Hematopoietic multipotent progenitor cell (in vitro differentiated cells): Measurements from ENCODE around the gene TPRG1L. TPM values are rescaled to one million over a fixed set of nuclear protein-coding genes. Genes with fewer than 3 reads are reported as not detected.

ENCODE experiments used
- DNase-seq, 3 donors: peaks; one replicate each; pipeline ENCODE4 v3.0.0-alpha.2; 2011 to 2015; ENCODE audit warnings: low read depth in 2 of 3, low spot score in 2 of 3
- total RNA-seq: library from RNA; depleted of rRNA; stranded (reverse); fragments of >200 nt; gene quantifications from one replicate; pipeline ENCODE4 v1.2.3, GENCODE V29; 2012

The TPRG1L gene
- total RNA-seq, 1 donor, result 18.9 TPM

DNA sequence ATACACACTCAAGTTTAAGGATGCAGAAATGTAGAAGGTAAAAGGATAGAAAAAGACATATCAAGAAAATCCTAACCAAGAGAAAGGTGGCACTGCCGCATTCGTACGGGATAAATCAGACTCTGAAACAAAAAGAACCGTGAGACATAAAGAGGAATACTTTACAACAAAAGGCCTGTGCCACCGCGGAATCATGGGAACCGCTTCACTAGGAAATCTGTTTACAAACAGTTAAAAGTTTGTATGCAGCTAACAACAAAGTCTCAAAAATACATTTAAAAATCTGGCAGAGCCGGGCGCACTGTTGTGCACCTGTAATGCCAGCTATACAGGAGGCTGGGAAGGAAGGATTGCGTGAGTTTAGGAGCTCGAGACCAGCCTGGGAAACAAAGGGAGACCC is 17.0 kb downstream of the TPRG1L start:
- no peak for DNase-seq

DNA sequence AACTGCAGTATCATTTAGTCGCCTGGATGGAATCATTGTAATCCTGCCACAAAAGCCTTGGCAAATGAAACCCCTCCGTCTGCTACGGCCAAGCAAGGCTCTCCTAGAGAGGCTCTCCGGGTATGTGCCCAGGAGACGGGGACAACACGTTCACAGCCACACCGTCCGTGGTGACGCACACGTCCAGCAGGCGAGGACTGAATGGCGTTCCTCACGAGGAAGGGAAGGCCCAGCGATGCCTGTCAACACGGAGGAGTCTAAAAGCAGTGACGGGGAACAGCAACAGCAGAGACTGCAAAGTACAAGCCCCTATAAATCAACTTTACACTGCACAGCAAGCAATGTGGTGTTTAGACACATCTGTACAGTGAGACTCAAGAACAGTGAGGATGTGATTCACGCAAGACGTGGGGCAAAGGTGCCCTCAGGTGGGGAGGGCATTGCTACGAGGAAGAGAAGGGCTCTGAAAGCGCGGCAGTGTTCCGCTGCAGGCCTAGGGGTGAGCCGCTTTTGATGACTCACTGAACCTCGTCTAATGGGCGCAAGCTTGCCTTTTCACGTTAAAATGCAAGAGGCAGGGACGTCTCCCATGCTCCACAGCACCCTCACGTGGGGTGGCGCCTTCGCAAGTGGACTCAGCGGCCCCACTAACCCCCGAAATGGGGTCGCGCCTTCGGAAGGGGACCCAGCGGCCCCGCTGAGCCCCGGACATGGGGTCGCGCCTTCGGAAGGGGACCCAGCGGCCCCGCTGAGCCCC is 18.3 kb downstream of the TPRG1L start:
- DNase-seq, result no peak

GRCh38 chr1:3644273-3644672 is 19.5 kb downstream of the TPRG1L start:
- no peak for DNase-seq

DNA sequence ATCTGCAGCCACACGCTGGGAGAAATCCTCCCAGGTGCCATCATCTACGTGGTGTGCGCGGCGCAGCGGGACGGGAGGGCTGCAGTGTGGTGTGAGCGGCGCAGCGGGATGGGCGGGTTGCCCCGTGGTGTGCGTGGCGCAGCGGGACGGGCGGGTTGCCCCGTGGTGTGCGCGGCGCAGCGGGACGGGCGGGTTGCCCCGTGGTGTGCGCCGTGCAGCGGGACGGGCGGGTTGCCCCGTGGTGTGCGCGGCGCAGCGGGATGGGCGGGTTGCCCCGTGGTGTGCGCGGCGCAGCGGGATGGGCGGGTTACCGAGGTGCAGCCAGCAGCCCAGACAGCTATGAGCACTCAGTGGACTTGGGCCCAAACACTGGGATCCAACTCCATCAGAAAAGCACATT is 20.4 kb downstream of the TPRG1L start:
- no peak for DNase-seq

DNA sequence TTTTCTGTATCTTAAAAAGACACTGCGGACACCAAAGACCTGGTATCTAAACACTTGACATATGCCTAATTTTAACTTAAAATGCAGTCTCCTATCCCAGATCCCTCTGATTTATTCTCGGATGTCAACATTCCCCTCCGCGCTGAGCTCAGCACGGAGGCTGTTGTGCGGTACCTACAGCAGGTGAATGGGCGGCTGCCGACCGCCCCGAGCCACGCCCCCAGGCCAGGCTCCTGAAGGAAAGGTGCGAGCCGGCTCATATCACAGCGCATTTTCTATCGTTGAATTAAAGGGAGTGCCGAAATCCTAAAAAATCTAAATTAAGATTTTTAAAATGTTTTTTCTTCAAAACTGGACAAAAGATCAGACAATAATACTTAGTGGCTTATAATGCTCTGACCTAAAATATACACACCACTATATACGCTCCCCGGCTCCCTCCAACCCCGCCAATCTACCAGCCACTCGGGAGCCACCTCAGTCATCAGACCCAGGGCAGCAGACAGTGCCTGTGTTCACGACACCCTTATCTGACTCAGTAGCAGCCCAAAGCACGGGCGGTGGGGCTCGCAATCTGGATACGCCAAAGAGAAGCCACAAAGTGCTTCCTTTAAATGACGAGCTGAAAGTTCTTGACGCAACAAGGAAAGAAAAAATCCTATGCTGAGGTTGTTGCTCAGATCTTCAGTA is 21.0 kb downstream of the TPRG1L start:
- no peak for DNase-seq

GRCh38 chr1:3646596-3646995 is 21.8 kb downstream of the TPRG1L start:
- no peak for DNase-seq

- peak; percentile 74 to 94 (median 90) for DNase-seq
Measured at GRCh38 chr1:3649342-3650247, 24.8 kb downstream of the TPRG1L start, which contains the start of gene WRAP73. Gene WRAP73 (minus strand): TSS chr1:3650103. CDS start chr1:3649999, 104 bp downstream.

DNA sequence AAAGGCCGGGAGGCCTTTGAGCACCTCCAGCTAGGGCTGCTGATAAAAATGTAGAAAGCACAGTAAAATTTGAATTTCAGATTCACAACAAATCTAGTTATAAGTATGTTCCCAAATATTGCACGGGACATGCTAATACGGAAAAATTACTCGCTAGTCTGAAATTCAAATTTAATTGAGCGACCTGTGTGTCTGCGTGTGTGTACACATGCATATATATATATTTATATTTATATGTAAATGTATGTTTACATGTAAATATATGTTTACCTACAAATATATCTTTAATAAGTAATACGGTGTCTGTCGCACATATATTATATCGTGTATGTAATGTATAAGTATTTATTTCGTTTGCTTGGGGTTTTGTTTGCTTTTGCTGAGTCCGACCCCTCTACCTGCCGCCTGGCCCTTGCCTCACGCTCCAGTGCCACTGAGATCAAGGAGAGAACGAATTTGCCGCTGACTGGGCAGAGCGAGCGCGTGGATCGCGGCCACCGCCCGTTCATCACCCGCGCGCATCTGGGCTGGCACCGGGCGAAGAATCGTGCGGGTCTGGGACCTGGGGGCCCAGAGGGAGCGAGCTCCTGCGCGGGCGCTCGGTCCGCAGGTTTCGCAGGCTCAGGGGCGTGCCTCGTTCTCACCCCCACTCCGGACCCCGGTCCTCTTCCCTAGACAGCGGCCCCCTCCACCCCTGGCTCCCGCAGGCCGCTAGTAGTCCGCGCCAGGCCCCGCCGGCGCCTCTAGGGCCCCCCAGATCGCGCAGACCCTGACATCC is 25.6 kb downstream of the TPRG1L start:
- no peak for DNase-seq

GRCh38 chr1:3651026-3651929 is 26.5 kb downstream of the TPRG1L start:
- DNase-seq, result no peak

DNA sequence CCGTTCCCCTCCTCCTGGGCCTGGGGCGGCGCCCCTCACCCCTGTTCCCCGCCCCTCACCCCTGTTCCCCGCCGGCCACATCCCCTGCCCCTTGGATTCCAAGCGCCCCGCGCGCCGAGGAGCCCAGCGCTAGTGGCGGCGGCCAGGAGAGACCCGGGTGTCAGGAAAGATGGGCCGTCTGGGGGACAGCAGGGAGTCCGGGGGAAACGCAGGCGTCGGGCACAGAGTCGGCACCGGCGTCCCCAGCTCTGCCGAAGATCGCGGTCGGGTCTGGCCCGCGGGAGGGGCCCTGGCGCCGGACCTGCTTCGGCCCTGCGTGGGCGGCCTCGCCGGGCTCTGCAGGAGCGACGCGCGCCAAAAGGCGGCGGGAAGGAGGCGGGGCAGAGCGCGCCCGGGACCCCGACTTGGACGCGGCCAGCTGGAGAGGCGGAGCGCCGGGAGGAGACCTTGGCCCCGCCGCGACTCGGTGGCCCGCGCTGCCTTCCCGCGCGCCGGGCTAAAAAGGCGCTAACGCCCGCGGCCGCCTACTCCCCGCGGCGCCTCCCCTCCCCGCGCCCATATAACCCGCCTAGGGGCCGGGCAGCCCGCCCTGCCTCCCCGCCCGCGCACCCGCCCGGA is 27.2 kb downstream of the TPRG1L start, which contains the start of gene TP73:
Gene TP73, plus strand, starts transcription at position 587 of the 618 bp plus-strand sequence. CDS start 29,850 bp downstream, outside the sequence.
- no peak for DNase-seq

DNA sequence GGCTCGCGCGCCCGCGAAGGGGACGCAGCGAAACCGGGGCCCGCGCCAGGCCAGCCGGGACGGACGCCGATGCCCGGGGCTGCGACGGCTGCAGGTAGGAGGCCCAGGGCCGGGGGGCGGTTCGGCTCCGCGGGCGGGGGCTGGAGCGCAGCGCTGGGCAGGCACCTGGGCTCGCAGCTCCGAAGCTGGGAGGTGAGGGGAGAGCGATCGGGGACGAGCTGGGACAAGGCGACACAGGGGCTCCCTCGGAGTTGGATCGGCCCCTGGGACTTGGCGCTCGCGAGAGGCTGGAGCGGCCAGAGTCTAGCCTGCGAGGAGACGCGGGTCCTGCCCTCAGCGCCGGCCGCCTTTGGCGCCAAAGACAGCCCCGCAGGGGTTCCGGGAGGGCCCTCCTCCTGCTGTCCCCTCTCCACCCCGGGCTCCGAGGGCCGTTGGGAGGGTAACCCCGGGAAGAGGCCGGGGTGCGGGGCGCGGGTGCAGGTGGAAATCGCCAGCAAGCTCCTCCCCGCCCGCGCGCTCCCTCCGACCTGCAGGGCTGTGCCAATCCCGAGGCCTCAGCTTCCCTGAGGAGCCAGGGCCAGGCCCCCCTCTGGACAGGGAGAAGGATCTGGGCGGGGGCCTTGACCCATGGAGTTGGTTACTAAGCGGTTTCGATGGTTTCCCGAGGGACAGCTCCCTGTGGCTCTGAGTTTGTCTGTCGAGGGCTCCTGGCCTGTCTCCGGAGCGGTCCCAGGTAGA is 27.9 kb downstream of the TPRG1L start:
- no peak for DNase-seq

DNA sequence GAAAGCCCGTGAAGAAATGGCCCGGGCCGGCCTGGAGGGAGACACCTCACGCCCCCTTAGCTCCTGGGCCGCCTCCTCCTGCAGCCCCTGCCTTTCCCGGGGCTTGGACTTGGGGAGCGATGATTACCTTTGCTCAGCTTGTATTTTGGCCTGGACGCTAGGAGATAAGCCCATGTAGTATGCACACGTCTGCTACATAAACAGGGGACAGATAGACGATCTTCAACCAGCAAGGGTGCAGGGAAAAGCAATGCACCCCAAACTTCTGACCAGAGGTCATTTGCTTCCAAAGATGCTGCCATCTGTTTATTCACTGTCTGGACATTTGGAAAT is 28.4 kb downstream of the TPRG1L start:
- no peak for DNase-seq

GRCh38 chr1:3654549-3655281 is 29.9 kb downstream of the TPRG1L start:
- no peak for DNase-seq

- no peak for DNase-seq
Measured at GRCh38 chr1:3656450-3657095, 31.8 kb downstream of the TPRG1L start.

GRCh38 chr1:3657096-3657475 is 32.3 kb downstream of the TPRG1L start:
- no peak for DNase-seq

- no peak for DNase-seq
Measured at GRCh38 chr1:3657578-3658230, 32.9 kb downstream of the TPRG1L start.

- no peak for DNase-seq
Measured at GRCh38 chr1:3658231-3658615, 33.4 kb downstream of the TPRG1L start.
